Nephron progenitor cell (in vitro differentiated cells): ENCODE measurements around the gene DBR1.
A peak's percentile ranks its signal among the peaks of the same experiment; 100 is the strongest.

Experiments used
- DNase-seq: peaks from one replicate; pipeline ENCODE4 v3.0.0; 2021
- H3K27ac Mint-ChIP-seq: 2 replicates; pipeline ENCODE4 v1.8.0; 2021; ENCODE audit warnings: mild to moderate bottlenecking, moderate library complexity, mixed read lengths
- H3K27me3 Mint-ChIP-seq: 2 replicates; pipeline ENCODE4 v1.8.0; 2021; ENCODE audit warnings: mild to moderate bottlenecking, low read depth, mixed read lengths; ENCODE audit not compliant: poor library complexity
- H3K36me3 Mint-ChIP-seq: 2 replicates; pipeline ENCODE4 v1.8.0; 2021; ENCODE audit warnings: low read depth, mixed read lengths
- H3K4me1 Mint-ChIP-seq: 2 replicates; pipeline ENCODE4 v1.8.0; 2021; ENCODE audit warnings: mixed read lengths
- H3K4me3 Mint-ChIP-seq: 2 replicates; pipeline ENCODE4 v1.8.0; 2021; ENCODE audit warnings: mild to moderate bottlenecking, moderate library complexity, mixed read lengths
- H3K9me3 Mint-ChIP-seq: 2 replicates; pipeline ENCODE4 v1.8.0; 2021; ENCODE audit warnings: mild to moderate bottlenecking, moderate library complexity, mixed read lengths
- CTCF ChIP-seq: fragments of 200-600 bp; sonication (generic); IDR thresholded peaks from 2 replicates; pipeline ENCODE4 v1.5.0; 2021; ENCODE audit warnings: antibody characterized with exemption

Gene DBR1

DNA sequence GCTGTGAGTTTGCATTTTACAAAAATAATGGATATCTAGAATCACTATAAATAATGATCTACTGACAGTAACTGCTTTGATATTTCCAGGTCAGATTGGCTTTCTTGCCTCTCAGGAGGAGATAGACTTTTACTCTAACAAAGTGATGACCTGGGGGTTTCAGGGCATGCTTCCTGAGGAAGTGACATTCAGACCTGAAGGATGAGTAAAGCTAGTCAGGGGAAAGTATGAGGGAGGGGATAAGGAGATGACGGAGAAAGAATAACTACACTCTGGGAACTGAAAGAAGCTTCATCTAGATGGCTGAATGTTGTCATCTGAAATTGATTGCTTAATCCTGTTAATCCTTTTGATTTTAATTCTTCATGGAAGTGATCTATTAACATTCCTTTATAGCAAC is 44.5 kb upstream of the DBR1 start:
- H3K36me3 Mint-ChIP-seq = peaks cover 13% of the 10 kb centered on the region
- DNase-seq = no peak
- H3K9me3 Mint-ChIP-seq = no peaks in the 10 kb centered on the region
- peaks cover 24% of the 10 kb centered on the region for H3K4me1 Mint-ChIP-seq
- TF ChIP-seq CTCF = no peak
- no peak overlapping the region for H3K4me3 Mint-ChIP-seq
- H3K27ac Mint-ChIP-seq = peak overlapping the region; percentile 36
- H3K27me3 Mint-ChIP-seq = no peaks in the 10 kb centered on the region

DNA sequence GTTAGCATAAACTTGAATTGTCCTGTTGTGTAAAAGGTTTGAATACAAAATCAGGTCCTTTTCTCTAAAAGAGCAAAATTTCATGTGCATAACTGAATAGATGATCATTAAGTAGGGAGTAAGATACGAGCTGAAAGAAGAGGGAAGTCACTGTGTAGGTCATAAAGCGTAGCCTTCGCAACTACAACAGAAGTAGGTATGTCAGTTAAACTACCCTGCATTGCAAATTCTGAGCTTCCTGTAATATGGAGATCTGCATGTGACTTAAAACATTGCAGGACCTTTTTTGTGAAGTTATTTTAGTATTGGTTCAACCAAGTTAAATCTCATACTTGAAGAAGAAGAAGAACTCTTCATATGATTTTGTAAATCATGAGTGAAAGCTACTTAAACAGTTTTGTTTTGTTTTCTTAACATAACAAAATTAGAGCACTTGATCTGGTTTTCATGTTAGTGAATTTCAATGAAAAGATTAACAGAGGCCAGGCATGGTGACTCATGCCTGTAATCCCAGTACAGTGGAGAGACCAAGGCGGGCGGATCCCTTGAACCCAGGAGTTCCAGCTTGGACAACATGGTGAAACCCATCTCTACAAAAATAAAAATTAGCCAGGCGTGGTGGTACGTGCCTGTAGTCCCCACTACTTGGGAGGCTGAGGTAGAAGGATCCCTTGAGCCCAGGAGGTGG is 38.8 kb upstream of the DBR1 start:
- Mint-ChIP-seq H3K27ac (no peak overlapping the region), H3K27me3 (no peaks in the 10 kb centered on the region), H3K4me3 (no peak overlapping the region), H3K4me1 (peaks cover 9% of the 10 kb centered on the region), H3K9me3 (no peaks in the 10 kb centered on the region), H3K36me3 (peaks cover 39% of the 10 kb centered on the region)
- no peak for DNase-seq
- TF ChIP-seq CTCF = no peak

GRCh38 chr3:138210528-138210927 is 35.8 kb upstream of the DBR1 start:
- H3K4me1 Mint-ChIP-seq = peaks cover 11% of the 10 kb centered on the region
- H3K27me3 Mint-ChIP-seq = no peaks in the 10 kb centered on the region
- H3K36me3 Mint-ChIP-seq = peaks cover 60% of the 10 kb centered on the region
- H3K4me3 Mint-ChIP-seq = no peak overlapping the region
- peaks cover 9% of the 10 kb centered on the region for H3K9me3 Mint-ChIP-seq
- no peak for TF ChIP-seq CTCF
- no peak overlapping the region for H3K27ac Mint-ChIP-seq
- DNase-seq = no peak

GRCh38 chr3:138206196-138206595 is 31.5 kb upstream of the DBR1 start:
- peaks cover 57% of the 10 kb centered on the region for H3K36me3 Mint-ChIP-seq
- TF ChIP-seq CTCF = no peak
- peaks cover 36% of the 10 kb centered on the region for H3K4me1 Mint-ChIP-seq
- no peak for DNase-seq
- no peak overlapping the region for H3K27ac Mint-ChIP-seq
- H3K4me3 Mint-ChIP-seq = no peak overlapping the region
- no peaks in the 10 kb centered on the region for H3K27me3 Mint-ChIP-seq
- H3K9me3 Mint-ChIP-seq = peaks cover 9% of the 10 kb centered on the region

GRCh38 chr3:138205527-138205926 is 30.8 kb upstream of the DBR1 start:
- no peaks in the 10 kb centered on the region for H3K27me3 Mint-ChIP-seq
- H3K4me1 Mint-ChIP-seq = peaks cover 33% of the 10 kb centered on the region
- no peak overlapping the region for H3K4me3 Mint-ChIP-seq
- no peak for DNase-seq
- peaks cover 55% of the 10 kb centered on the region for H3K36me3 Mint-ChIP-seq
- TF ChIP-seq CTCF = no peak
- peaks cover 9% of the 10 kb centered on the region for H3K9me3 Mint-ChIP-seq
- H3K27ac Mint-ChIP-seq = peak overlapping the region; percentile 73

GRCh38 chr3:138203938-138204337 is 29.2 kb upstream of the DBR1 start:
- Mint-ChIP-seq H3K4me3 (no peak overlapping the region), H3K9me3 (peaks cover 9% of the 10 kb centered on the region), H3K27ac (peak overlapping the region; percentile 5), H3K27me3 (no peaks in the 10 kb centered on the region), H3K36me3 (peaks cover 50% of the 10 kb centered on the region), H3K4me1 (peaks cover 28% of the 10 kb centered on the region)
- no peak for DNase-seq
- no peak for TF ChIP-seq CTCF
